ENCODE data around the gene GMPR2. TPM values are rescaled to one million over a fixed set of nuclear protein-coding genes. Genes with fewer than 3 reads are reported as not detected.

GMPR2 gene
- total and polyA plus RNA-seq, 2 of the 13 experiments (the other 11 are each of a cell fraction or from before 2014, with no cell fraction given): 210 to 273 TPM

GRCh38 chr14:24212924-24213865, 19.5 kb upstream of the GMPR2 start, which contains the start of gene CHMP4A (continued):
- TF ChIP-seq THAP11 (CRISPR knock-in tag; IDR thresholded peaks at IDR 0.05): peak; percentile 96
- no peak for TF ChIP-seq MBD4 (IDR thresholded peaks at IDR 0.05; ENCODE audit: borderline replicate concordance, low read length)
- TF ChIP-seq ZHX1 (CRISPR knock-in tag; IDR thresholded peaks at IDR 0.05; ENCODE audit: low read depth): peak; percentile 97
- TF ChIP-seq MBNL3 (CRISPR knock-in tag; conservative IDR thresholded peaks at IDR 0.05): no peak; the same call in 1 of the 2 replicates
- TF ChIP-seq ZNF558 (CRISPR knock-in tag; IDR thresholded peaks at IDR 0.05; ENCODE audit: borderline replicate concordance): no peak
- no peak for TF ChIP-seq NR2F6 (IDR thresholded peaks at IDR 0.05)
- TF ChIP-seq NR2F6 (CRISPR knock-in tag; IDR thresholded peaks at IDR 0.05): peak; percentile 67
- peak; percentile 85 for TF ChIP-seq E2F5 (CRISPR knock-in tag; conservative IDR thresholded peaks at IDR 0.05)
- TF ChIP-seq HMG20A (CRISPR knock-in tag; IDR thresholded peaks at IDR 0.05; ENCODE audit: borderline replicate concordance): no peak
- TF ChIP-seq ZXDC (CRISPR knock-in tag; IDR thresholded peaks at IDR 0.05): no peak
- peak; percentile 95; the same call in 1 of the 2 replicates for TF ChIP-seq CEBPB (IDR thresholded peaks at IDR 0.05; ENCODE audit: borderline replicate concordance, low read depth, low read length)
- peak; percentile 95 for TF ChIP-seq HNRNPH1 (optimal IDR thresholded peaks at IDR 0.05; ENCODE audit: low read depth, low read length)
- TF ChIP-seq HNF4A (CRISPR knock-in tag; IDR thresholded peaks at IDR 0.05): peak; percentile 65
- TF ChIP-seq ARID2 (CRISPR knock-in tag; IDR thresholded peaks at IDR 0.05; ENCODE audit: borderline replicate concordance): peak; percentile 92
- peak; percentile 63 for TF ChIP-seq SMAD1 (CRISPR knock-in tag; IDR thresholded peaks at IDR 0.05; ENCODE audit: borderline replicate concordance, low read depth)
- peak; percentile 96; the same call in 1 of the 2 replicates for TF ChIP-seq PAX8 (CRISPR knock-in tag; IDR thresholded peaks at IDR 0.05; ENCODE audit: borderline replicate concordance)
- TF ChIP-seq POLR2A (IDR thresholded peaks at IDR 0.05; ENCODE audit: insufficient read depth in 1 of 2, low read depth in 2 of 2, low read length in 2 of 2): peak in 1 of 2 experiments; percentile 98; a peak in 2 of 4 replicates
- peak; percentile 39; the same call in 1 of the 2 replicates for TF ChIP-seq HNF1A (IDR thresholded peaks at IDR 0.05; ENCODE audit: low read depth)
- TF ChIP-seq HNF1A (CRISPR knock-in tag; IDR thresholded peaks at IDR 0.05; ENCODE audit: borderline replicate concordance): peak; percentile 88
